GM18520 (cell line): ENCODE results near the gene CEND1.

Source experiments
- ATAC-seq: cut with Tn5 transposase; IDR thresholded peaks from one replicate; pipeline ENCODE4 v1.9.1; 2021; ENCODE audit not compliant: unreplicated experiment

CEND1 gene

DNA sequence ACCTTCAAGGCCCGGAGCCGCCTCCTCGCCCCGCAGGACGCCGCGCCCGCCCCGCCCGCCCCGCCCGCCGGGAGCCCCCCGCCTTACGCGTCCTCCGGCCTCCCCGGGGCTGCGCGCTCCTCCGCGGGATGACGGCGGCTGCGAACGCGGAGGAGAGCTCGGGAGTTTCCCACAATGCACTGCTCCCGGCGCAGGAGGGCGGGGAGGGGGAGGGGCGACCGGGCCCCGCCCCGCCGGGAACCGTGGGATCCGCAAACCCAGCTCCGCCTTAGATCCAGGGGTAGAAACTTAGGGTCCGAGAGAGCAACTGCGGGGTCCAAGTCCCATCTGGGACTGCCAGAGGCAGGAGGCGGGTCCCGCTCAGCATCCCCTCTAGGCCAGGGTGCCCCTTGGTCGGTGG, at the start of gene CEND1:
TSS of gene CEND1 (minus strand) at position 148 of the 400 bp plus-strand sequence. CDS start 1,514 bp downstream, outside the sequence.
- ATAC-seq: no peak

DNA sequence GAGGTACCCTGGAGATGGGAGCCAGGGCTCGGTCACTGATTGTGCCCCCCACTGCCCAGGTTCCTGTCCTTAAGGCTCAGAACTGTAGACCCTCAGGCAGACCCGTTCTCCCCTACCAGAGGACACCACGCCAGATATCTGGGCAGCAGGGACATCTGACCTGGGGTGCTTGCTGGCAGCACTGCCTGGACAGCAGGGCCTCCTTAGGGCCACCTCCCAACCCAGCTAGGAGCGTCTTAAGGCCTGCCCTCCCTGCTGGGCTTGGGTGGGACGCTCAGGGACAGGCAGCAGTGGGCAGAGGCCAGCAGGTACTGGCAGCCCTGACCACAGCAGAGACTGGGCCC, 49.4 kb upstream of the CEND1 start:
- ATAC-seq: no peak

DNA sequence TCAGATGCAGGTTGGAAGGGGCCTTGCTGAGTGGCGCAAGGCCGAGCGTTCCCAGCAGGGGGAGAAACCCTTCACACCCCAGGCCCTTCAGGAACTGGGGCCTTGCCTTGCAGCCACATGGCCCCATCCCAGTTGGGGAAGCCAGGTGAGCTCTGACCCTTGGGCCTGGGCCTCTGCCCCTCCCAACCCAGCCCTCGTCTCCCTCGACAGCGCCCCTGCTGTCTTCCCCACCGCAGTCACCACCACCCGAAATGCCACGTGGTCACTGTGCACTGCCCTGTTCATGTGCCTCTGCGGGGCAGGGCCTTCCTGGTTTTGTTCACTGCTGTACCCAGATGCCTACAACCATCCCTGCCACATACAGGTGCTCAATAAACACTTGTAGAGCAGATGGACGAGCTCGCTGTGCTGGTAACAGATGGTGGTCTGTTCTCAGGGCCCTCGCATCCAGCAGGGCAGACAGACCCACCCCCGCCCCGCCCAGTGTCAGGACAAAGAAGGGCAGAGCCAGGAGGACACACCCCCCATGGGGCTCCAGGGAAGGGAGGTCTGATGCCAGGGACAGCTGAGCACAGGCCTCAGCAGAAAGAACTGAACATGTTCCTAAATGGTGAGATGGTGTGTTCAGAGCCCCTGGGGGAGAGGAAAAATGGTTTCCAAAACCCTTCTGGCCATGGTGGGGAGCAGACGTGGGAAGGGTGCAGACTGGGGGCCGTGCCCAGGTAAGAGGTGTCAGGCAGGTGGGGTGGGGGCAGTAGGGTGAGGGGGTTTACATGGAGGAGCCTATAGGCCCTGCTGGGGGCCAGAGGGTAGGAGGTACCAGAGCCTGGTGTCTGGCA, 48.8 kb upstream of the CEND1 start:
- ATAC-seq: no peak

DNA sequence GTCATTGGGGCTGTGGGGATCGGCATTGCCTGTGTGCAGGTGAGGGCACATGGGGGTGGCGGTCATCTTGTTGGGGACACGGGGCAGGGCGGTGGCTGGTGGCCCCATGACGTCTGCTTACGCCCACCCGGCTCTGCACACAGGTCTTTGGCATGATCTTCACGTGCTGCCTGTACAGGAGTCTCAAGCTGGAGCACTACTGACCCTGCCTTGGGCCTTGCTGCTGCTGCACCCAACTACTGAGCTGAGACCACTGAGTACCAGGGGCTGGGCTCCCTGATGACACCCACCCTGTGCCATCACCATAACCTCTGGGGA, 48.1 kb upstream of the CEND1 start:
- ATAC-seq: no peak

DNA sequence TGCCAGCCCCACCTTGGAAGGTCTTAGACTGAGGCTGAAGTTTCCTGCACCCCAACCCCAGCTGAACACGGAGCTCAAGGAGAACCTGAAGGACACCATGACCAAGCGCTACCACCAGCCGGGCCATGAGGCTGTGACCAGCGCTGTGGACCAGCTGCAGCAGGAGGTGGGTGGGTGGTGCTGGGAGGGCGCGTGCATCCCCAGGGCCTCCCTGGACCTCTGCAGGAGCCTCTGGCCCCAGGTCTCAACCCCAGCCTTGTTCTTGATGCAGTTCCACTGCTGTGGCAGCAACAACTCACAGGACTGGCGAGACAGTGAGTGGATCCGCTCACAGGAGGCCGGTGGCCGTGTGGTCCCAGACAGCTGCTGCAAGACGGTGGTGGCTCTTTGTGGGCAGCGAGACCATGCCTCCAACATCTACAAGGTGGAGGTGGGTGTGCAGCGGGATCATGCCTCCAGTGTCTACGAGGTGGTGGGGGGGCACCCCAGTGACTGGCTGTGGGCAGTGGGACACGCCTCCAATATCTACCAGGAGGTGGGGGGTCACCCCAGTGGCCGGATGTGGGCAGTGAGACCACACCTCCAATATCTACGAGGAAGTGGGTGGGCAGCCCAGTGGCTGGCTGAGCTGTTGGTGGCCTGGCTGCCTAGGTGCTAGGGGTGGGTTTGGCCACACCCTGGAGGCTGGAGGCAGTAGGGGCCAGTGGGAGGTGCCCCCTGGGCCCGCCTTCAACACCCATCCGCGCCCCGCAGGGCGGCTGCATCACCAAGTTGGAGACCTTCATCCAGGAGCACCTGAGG, 47.5 kb upstream of the CEND1 start:
- no peak for ATAC-seq

DNA sequence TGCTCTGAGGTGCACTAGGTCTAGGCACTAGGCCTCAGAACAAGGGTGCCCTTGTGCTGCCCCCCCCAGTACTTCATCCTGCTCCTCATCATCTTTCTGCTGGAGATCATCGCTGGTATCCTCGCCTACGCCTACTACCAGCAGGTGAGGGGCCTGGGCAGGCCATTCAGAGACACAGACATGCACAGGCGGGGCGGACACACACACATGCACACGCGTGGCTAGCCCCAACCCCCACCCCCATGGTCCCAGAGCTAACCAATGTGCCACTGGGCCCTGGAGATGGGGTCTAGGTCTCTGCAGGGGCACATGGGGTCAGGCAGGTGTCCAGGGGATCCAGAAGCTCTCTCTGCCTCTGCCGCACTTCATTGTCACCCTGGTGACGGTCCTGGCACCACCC, 46.8 kb upstream of the CEND1 start:
- ATAC-seq: no peak

DNA sequence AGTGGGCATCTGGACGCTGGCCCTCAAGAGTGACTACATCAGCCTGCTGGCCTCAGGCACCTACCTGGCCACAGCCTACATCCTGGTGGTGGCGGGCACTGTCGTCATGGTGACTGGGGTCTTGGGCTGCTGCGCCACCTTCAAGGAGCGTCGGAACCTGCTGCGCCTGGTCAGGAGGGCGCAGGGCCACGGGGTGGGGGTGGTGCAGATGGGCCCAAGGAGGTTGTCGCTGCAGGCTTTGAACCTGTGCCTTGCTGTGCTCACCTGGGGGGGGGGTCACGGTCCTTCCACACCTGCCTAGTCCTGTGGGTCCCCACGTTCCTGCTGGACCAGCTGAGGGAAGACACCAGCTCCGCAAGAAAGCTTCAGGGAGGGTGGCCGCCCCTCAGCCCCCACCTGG, 46.4 kb upstream of the CEND1 start:
- no peak for ATAC-seq

DNA sequence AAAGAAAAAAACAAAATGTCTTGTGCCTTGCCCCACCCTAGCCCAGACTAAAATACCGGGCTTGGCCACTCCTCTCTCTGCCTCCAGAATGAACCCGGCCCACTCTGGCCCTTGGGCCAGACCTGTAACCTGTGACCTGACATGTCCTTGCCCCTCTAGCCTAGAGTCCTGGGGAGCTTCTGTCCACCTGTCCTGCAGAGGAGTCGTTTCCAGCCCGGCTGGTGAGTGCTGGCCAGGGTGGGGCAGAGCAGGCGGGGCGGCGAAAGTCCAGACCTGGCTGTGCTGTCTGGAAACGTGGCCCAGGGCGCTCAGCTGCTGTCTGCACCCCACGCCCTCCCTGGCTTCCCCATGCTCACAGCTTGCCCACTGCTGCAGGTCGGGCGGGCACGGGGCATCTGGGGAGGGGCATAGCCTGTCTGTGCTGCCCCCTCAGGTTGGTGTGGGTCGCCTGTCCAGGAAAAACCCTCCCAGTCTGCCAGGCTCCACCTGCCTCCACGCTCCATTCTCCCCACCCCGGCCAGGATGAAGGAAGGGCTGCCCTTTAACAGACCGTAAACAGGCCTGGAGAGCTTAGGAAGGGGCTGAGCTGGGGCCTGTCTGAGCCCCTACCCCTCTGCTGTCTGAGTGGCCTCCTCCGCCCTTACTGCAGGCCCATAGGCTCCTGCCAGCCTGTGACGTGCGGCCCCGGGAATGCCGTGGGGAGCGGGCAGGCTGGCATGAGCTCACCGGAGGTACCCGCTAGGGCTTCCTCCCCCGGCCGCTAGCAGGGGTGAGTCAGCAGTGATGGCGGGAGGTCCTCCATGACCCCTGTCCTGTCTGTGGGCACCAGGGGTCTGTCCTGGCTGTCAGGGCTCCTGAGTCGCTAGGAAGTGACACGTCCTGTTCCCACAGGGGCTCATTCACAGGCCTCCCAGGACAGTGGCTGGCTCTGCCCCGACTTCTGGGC, 44.8 kb upstream of the CEND1 start:
- no peak for ATAC-seq

DNA sequence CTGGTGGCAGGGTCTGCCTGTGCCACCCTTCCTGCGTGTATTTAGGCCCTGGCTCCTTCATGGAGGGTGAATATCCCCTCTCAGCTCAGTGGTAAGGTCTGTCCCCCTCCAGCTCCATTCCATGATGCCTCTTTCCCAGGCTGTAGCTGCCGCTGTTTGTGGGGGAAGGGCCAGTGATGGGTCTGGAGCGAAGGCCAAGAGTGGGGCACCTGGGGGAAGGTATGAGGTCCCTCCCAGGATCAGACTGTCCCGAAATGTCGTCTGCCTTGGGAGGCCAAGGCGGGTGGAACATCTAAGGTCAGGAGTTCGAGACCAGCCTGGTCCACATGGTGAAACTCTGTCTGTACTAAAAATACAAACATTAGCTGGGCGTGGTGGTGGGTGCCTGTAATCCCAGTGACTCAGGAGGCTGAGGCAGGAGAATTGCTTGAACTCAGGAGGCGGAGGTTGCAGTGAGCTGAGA, 44.0 kb upstream of the CEND1 start:
- no peak for ATAC-seq

DNA sequence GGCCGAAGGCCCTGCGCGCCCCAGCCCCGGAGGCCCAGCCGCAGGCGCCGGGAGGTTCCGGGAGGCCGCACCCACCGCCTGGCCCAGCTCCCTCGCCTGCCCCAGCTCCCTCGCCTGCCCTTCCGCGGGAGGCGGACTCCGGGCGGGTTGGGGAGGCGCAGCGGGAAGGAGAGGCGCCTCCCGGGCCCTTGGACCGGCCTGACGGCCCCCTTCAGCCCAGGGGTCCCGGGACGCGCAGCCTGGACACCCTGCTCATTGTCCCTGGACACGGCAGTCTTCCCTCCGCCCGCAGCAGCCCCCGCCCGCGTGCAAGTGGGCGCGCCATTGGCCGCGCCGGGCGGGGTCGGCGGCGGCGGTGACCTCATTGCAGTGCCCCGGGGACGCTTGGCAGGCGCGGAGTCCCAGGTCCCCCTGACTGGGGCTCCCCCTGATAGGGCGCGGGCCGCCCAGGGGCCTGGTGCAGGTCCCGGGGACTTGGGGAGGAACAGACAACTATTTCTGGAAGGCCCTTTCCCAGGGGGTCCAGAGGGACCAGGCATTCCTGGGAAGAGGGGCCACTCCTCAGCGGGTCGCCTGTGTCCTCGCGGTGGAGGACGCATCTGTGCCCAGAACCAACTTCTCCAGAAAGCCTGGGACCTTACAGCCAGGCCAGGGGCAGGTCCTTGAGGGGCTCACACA, 43.4 kb upstream of the CEND1 start:
- peak; percentile 18 for ATAC-seq

DNA sequence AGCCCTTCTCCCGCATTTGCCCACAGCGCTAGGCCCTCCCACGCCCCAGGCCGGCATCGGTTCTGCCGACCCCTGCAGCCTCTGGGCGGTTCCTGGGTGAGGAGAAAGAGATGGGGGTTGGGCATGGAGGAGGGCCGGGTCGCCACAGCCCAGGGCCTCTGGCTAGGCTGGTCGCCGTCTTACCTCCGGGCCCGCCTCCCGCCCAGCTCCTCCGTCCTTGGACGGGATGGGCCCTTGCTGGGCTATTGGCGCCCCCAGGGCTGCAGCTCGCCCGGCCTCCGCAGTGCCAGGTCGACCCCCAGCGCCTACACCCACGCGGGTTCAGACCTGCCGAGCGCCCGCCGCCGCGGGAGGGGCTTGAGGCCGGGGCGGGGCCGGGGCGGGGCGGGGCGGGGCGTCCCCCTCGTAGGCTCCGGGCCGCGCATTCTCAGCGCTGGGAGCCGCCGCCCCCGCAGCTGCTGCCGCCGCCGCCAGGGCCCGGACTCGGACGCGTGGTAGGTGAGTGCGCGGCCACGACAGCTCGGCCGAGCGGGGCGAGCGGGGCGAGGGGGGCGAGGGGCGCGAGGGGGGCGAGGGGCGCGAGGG, 42.7 kb upstream of the CEND1 start, which contains the start of gene CD151:
TSS of gene CD151 (plus strand) at position 424 of the 585 bp plus-strand sequence. CDS start 3,118 bp downstream, outside the sequence.
- ATAC-seq: peak; percentile 27

DNA sequence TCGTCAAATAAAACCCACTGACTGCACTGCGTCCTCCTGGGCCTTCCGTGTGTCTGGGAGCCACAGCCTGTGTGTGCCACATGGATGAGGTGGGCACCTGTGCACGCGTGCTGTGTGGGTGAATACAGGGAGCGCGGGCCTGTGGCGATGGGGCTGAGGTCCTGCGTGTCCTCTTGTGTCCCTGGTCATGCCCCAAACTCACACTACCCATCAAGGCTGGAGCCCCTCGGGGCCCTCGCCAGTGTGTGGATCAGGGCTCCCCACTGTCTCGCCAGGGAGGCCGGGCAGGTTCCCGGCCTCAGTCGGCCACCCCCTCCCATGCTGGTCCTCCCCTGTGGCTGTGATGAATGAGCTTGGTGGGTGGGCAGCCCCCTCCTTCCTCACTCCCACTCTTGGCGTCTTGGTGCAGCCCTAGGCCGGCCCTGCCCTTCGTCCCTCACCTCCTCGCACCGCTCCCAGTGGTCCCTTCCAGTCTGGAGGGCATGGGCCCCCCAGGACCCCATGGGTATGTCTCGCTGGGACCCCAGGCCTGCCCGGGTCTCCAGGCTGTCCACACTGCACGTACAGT, 42.2 kb upstream of the CEND1 start:
- peak; percentile 1 for ATAC-seq

DNA sequence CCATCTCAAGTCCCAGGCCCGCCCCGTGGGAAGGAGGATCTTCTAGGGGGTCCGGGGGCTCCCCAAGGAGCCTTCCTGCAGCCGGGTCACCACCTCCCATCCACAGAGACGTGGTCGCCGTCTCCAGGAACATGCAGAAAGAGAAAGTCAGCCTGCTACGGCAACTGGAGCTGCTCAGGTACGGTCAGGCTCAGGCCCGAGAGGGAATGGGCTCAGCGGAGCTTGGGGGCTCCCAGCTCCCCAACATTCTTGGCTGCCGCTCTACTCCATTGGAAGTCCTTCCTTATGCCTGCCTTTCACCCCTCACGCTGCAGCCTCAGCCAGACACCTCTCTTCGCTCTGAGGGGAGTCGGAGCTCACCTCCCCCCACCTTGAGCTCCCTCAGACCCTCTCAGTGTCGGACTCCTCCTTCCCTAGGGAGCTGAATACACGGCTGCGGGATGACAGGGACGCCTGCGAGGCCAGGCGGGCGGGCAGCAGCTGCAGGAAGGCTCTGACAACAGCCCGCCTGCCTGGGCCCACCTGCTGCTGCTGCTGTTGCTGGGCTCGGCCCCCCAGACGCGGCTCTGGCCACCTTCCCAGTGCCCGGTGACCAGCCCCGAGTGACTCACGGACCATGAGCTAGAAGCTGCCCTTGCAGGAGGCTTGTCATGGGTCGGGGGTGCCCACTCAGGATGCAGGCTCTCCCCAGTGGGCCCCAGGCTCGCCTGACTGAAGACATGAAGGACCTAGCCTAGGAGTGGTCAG, 41.4 kb upstream of the CEND1 start:
- no peak for ATAC-seq

DNA sequence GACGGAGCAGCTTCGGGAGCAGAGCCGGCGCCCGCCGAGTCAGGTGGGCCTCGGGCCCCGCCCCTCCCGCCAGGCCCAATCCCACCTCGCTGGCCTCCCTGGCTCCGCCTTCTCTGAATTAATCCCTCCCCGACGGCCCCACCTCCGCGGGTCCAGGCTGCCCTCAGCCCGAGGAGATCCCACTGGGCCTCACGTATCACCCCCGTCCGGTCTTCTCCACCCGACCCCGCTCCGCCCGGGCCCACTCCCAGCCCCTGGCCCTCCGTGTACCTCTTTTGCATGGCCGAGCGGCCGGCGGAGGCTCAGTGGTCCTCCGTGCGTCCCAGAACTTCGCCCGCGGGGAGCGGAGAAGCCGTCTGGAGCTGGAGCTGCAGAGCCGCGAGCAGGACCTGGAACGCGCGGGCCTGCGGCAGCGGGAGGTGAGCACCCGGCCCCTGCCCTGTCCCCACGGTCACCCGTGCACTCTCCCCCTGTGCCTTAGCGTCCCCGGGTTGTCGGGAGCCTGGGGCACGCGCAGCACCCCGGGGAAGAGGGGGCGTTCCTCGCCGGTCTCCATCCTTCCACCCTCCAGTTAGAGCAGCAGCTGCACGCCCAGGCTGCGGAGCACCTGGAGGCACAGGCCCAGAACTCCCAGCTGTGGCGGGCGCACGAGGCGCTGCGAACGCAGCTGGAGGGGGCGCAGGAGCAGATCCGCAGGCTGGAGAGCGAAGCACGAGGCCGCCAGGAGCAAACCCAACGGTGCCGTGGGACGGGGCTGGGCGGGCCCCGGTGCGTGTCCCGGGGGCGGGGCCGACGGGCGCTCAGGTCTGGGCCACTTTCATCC, 40.6 kb upstream of the CEND1 start:
- no peak for ATAC-seq

DNA sequence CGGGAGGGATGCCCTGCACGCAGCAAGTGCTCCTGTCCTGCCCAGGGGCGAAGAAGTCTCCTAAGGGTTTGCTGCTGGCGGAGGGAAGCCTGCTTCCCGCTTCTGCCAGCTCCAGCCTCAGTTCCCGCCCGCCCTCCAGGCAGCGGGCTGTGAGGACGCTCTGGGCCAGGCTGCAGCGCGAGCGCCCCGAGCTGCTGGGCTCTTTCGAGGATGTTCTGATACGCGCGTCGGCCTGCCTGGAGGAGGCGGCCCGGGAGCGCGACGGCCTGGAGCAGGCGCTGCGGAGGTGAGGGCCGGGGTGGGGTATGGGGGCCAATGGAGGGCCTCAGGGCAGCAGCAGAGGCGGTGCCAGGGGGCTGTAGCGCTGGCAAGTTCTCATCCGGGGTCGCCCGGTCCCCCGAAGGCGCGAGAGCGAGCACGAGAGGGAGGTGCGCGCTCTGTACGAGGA, 40.0 kb upstream of the CEND1 start:
- no peak for ATAC-seq

DNA sequence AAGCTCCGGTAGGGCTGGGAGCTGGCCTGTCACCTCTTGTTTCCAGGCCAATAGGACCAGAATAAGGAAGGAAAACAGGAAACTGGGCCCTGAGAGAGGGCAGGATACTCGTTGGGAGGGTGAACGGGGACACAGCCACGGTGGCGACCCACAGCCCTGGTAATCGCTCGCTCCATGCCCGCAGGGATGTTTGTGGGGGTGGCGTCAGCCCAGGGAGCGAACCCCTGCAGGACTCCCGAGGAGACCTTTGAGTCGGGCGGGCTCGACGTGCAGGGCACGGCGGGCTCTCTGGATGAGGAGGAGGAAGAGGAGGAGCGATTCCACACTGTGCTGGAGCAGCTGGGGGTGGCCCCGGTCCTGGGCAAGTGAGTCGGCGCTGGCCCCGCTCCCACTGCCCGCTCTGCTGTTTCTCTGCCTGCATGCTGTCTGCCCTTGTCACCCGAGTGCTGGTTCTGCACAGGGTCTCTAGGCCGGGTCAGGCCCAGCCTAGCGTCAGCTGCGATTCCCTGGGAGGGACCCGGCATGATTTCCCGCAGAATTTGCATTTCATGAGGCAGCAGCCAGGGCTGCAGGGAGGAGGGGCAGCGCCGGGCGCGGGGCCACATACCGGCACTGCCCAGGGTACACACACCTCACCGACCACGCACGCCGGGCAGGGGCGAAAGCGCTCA, 39.4 kb upstream of the CEND1 start:
- ATAC-seq: no peak

DNA sequence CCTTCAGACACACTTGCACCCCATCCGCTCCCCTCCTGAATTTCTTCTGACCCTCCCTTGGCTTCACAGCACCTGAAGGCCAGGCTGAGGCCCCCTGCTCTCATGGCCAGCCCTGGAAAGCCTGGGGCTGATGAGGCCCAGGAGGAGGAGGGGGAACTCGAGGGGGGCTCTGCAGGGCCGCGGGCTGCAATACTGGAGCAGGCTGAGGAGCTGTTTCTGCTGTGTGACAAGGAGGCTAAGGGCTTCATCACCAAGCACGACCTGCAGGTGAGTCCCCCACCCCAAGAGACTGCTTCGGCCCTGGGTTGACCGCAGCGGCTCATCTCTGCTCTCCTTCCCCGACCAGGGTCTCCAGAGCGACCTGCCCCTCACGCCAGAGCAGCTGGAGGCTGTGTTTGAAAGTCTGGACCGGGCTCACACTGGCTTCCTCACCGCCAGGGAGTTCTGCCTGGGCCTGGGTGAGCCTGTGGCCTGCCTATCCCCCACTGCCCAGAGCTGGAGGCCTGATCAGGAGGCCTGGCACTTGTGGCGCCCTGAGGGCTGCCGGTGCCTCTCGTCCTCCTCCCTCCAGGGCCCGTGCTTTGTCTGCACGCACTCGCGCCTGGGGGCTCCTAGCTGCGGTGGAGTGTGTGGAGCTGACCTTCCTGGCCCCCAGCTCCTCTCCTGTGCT, 38.8 kb upstream of the CEND1 start:
- ATAC-seq: no peak
